KMS-11 (cell line): ENCODE measurements around the gene COX7A2L.

Experiments
- H2AFZ ChIP-seq: fragments of 200-600 bp; sonication (generic); 2 replicates; pipeline ENCODE4 v1.6.1; 2016; ENCODE audit warnings: antibody characterized with exemption, mixed run types, low read depth
- H3K27ac ChIP-seq: fragments of 200-600 bp; sonication (generic); 2 replicates; pipeline ENCODE4 v1.6.1; 2016; ENCODE audit warnings: mild to moderate bottlenecking, mixed run types
- H3K27me3 ChIP-seq: fragments of 200-600 bp; sonication (generic); 2 replicates; pipeline ENCODE4 v1.6.1; 2017; ENCODE audit warnings: mild to moderate bottlenecking, low read depth, mixed run types, moderate library complexity; ENCODE audit not compliant: insufficient read depth
- H3K36me3 ChIP-seq: fragments of 200-600 bp; sonication (generic); 2 replicates; pipeline ENCODE4 v1.6.1; 2017; ENCODE audit warnings: mild to moderate bottlenecking, mixed run types; ENCODE audit not compliant: insufficient read depth
- H3K4me1 ChIP-seq: fragments of 200-600 bp; sonication (generic); 2 replicates; pipeline ENCODE4 v1.6.1; 2016; ENCODE audit warnings: mild to moderate bottlenecking, low read depth, mixed run types; ENCODE audit not compliant: poor library complexity, severe bottlenecking
- H3K4me2 ChIP-seq: fragments of 200-600 bp; sonication (generic); 2 replicates; pipeline ENCODE4 v1.7.0; 2016; ENCODE audit warnings: mild to moderate bottlenecking, mixed run types
- H3K4me3 ChIP-seq: fragments of 200-600 bp; sonication (generic); IDR thresholded peaks from 2 replicates; pipeline ENCODE4 v1.6.1; 2017; ENCODE audit warnings: low read depth, low read length, mixed read lengths; ENCODE audit not compliant: insufficient read depth
- H3K79me2 ChIP-seq: fragments of 200-600 bp; sonication (generic); 2 replicates; pipeline ENCODE4 v1.6.1; 2016; ENCODE audit warnings: low read depth, mixed run types; ENCODE audit not compliant: insufficient read depth
- H3K9ac ChIP-seq: fragments of 200-600 bp; sonication (generic); 2 replicates; pipeline ENCODE4 v1.6.1; 2016; ENCODE audit warnings: mild to moderate bottlenecking, mixed run types
- H4K20me1 ChIP-seq: fragments of 200-600 bp; sonication (generic); 2 replicates; pipeline ENCODE4 v1.6.1; 2016; ENCODE audit warnings: mild to moderate bottlenecking, mixed run types; ENCODE audit not compliant: insufficient read depth
- TF ChIP-seq, protein P1 (sequence below): fragments of 200-600 bp; sonication (generic); conservative IDR thresholded peaks from 2 replicates; pipeline ENCODE4 v1.6.1; 2017; ENCODE audit warnings: low read depth, mild to moderate bottlenecking, antibody characterized with exemption, low read length, moderate library complexity, mixed read lengths

The COX7A2L gene

DNA sequence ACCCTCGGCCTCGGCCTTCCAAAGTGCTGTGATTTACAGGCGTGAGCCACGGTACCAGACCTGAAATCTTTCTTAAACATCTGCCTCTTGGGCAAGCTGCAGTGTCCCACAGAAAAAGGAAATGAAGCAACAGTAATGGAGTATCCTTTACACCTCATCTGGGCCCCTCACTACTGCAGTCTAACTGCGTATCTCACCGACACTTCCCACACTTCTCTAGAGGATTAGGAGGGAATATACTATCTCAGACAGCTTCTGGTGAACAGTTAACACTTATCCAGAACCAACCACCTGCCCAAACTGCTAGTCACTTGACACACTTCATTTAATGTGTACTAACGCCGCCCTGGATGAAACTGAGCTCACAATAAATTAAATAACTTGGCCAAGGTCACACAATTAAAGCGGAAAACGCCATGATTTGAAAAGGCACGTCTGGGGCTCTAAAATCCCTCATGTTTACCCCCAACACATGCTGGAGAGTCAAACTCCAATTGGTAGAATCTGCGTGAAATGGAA, 993 bp downstream of the COX7A2L start:
- peak overlapping the region; percentile 81 for H3K9ac ChIP-seq
- H3K4me3 ChIP-seq = peak overlapping the region; percentile 89
- no peaks in the 10 kb centered on the region for H3K27me3 ChIP-seq
- peaks cover 29% of the 10 kb centered on the region for H3K4me1 ChIP-seq
- H3K27ac ChIP-seq = peak overlapping the region; percentile 82
- H3K79me2 ChIP-seq = peaks cover 59% of the 10 kb centered on the region
- no peak overlapping the region for H2AFZ ChIP-seq
- TF ChIP-seq, protein P1, sequence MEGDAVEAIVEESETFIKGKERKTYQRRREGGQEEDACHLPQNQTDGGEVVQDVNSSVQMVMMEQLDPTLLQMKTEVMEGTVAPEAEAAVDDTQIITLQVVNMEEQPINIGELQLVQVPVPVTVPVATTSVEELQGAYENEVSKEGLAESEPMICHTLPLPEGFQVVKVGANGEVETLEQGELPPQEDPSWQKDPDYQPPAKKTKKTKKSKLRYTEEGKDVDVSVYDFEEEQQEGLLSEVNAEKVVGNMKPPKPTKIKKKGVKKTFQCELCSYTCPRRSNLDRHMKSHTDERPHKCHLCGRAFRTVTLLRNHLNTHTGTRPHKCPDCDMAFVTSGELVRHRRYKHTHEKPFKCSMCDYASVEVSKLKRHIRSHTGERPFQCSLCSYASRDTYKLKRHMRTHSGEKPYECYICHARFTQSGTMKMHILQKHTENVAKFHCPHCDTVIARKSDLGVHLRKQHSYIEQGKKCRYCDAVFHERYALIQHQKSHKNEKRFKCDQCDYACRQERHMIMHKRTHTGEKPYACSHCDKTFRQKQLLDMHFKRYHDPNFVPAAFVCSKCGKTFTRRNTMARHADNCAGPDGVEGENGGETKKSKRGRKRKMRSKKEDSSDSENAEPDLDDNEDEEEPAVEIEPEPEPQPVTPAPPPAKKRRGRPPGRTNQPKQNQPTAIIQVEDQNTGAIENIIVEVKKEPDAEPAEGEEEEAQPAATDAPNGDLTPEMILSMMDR = no peak
- 0 out of 2 replicates have a peak, but pooled peaks cover 8% of the 10 kb centered on the region for H4K20me1 ChIP-seq
- peak overlapping the region; percentile 99 for H3K4me2 ChIP-seq
- H3K36me3 ChIP-seq = no peaks in the 10 kb centered on the region

DNA sequence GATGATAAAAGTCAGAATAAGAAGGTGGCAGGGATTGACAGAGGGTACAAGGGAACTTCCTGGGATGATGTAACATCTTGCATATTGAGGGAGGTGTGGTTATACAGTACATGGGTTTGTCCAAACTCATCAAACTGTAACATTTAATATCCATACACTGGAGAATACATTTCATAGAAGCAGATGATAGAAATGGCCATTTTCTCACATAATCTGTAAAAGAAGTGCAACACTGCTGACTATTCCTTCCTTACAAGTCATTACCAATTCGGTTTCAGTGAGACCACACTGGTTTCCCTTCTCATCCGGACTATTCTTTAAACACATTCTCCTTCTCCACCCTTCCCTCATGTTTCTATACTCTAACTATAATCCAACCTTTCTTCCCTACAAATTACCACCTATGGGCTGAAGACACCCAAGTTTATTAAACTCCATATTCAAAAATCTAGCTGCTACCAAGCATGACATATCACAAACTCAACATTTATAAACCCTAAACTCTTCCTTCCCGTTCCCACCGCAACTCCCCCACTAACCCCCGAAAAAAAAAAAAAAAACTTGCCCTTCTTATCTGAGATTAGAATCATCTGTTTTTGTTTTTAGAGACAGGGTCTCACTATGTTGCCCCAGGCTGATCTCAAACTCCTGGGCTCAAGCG, 1.6 kb downstream of the COX7A2L start:
- Histone ChIP-seq H3K4me3 (peak overlapping the region; percentile 89), H4K20me1 (0 out of 2 replicates have a peak, but pooled peaks cover 8% of the 10 kb centered on the region), H3K79me2 (peaks cover 65% of the 10 kb centered on the region), H2AFZ (no peak overlapping the region), H3K36me3 (no peaks in the 10 kb centered on the region), H3K4me1 (peaks cover 29% of the 10 kb centered on the region), H3K27me3 (no peaks in the 10 kb centered on the region), H3K9ac (peak overlapping the region; percentile 81), H3K4me2 (peak overlapping the region; percentile 99), H3K27ac (peak overlapping the region; percentile 82)
- TF ChIP-seq, protein P1 = no peak

DNA sequence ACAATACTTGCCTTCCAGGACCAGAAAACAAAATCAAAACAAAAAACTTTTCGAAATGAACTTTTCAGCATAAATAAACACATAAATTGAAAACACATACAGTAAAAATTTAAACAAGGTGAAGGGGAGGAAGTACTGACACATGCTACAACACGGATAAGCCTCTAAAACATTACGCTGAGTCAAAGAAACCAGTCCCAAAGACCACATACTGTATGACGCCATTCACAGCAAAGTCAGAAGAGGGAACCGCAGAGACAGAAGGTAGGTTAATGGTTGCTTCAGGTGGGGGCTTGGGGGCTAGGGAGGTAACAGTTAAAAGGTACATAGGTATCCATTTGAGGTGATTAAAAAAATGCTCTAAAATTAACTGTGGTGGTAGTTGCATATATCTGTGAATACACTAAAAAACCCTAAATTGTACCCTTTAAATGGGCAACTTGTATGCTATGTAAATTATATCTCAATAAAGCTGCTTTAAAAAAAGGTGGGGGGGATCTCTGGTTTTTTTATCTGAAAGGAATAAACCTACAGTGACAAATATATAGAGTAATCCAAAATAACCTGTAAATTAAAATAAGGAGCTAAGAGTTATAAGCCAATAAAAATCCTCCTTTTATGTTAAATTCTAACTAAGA, 7.1 kb downstream of the COX7A2L start:
- no peak overlapping the region for H3K9ac ChIP-seq
- peaks cover 67% of the 10 kb centered on the region for H3K79me2 ChIP-seq
- H3K4me2 ChIP-seq = no peak overlapping the region
- 0 out of 2 replicates have a peak, but pooled peaks cover 6% of the 10 kb centered on the region for H4K20me1 ChIP-seq
- H3K36me3 ChIP-seq = peaks cover 6% of the 10 kb centered on the region; the same call in 1 of the 2 replicates
- no peak overlapping the region for H3K4me3 ChIP-seq
- TF ChIP-seq, protein P1 = no peak
- H3K4me1 ChIP-seq = peaks cover 12% of the 10 kb centered on the region
- H3K27ac ChIP-seq = no peak overlapping the region
- H2AFZ ChIP-seq = no peak overlapping the region
- no peaks in the 10 kb centered on the region for H3K27me3 ChIP-seq

DNA sequence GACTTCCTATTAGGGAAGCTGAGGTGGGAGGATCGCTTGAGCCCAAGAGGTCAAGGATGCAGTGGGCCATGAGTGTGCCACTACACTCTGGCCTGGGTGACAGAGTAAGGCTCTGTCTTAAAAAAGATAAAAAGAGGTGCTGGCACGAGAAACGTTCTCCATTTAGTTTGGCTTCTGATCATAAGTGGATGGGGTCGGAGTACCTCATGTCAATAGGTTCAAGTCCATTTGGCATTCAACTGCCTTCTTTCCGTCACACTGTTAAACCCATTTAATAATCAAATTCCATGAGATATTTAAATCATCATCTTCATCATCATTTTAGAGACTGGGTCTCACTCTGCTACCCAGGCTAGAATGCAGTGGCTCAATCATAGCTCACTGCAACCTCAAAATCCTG, 9.2 kb downstream of the COX7A2L start:
- peaks cover 6% of the 10 kb centered on the region; the same call in 1 of the 2 replicates for H3K36me3 ChIP-seq
- peaks cover 60% of the 10 kb centered on the region for H3K79me2 ChIP-seq
- H3K4me2 ChIP-seq = no peak overlapping the region
- H3K4me1 ChIP-seq = peaks cover 2% of the 10 kb centered on the region
- no peak overlapping the region for H2AFZ ChIP-seq
- H3K27ac ChIP-seq = no peak overlapping the region
- H3K27me3 ChIP-seq = no peaks in the 10 kb centered on the region
- no peak overlapping the region for H3K9ac ChIP-seq
- H3K4me3 ChIP-seq = no peak overlapping the region
- TF ChIP-seq, protein P1 = no peak
- H4K20me1 ChIP-seq = no peaks in the 10 kb centered on the region
